Activated naive CD4-positive, alpha-beta T cell treated with anti-CD3 and anti-CD28 coated beads, Interleukin-2, amount 10 ng/mL, durations not matched to agents 7 days and 5 days (primary cell): Measurements from ENCODE around the gene AFG1L.

Source experiments
- CTCF ChIA-PET: fragments of 350-600 bp; sonication (Branson Sonifier 250); formaldehyde crosslinking; loops from one replicate; lab custom pipeline; 2021; ENCODE audit warnings: antibody characterized with exemption; lab: Charles Lee
- DNase-seq: peaks from one replicate; pipeline ENCODE4 v3.0.0-alpha.2; 2020
- H3K27ac Mint-ChIP-seq: one replicate; pipeline ENCODE4 v1.8.0; 2021; ENCODE audit warnings: mild to moderate bottlenecking, moderate library complexity, mixed read lengths
- H3K27me3 Mint-ChIP-seq: one replicate; pipeline ENCODE4 v1.8.0; 2021; ENCODE audit warnings: mild to moderate bottlenecking, mixed read lengths
- H3K36me3 Mint-ChIP-seq: one replicate; pipeline ENCODE4 v1.8.0; 2021; ENCODE audit warnings: mixed read lengths
- H3K4me1 Mint-ChIP-seq: one replicate; pipeline ENCODE4 v1.8.0; 2021; ENCODE audit warnings: mixed read lengths
- H3K4me3 Mint-ChIP-seq: one replicate; pipeline ENCODE4 v1.8.0; 2021; ENCODE audit warnings: mild to moderate bottlenecking, moderate library complexity, mixed read lengths
- H3K9me3 Mint-ChIP-seq: one replicate; pipeline ENCODE4 v1.8.0; 2021; ENCODE audit warnings: mixed read lengths

Gene AFG1L

GRCh38 chr6:108564178-108564577, 269.3 kb downstream of the AFG1L start:
- H3K27ac Mint-ChIP-seq: no peak overlapping the region
- H3K27me3 Mint-ChIP-seq: peaks cover 24% of the 10 kb centered on the region
- DNase-seq: no peak
- peaks cover 60% of the 10 kb centered on the region for H3K4me1 Mint-ChIP-seq
- CTCF ChIA-PET: no interaction called here
- no peak overlapping the region for H3K4me3 Mint-ChIP-seq
- peaks cover 41% of the 10 kb centered on the region for H3K36me3 Mint-ChIP-seq
- H3K9me3 Mint-ChIP-seq: no peaks in the 10 kb centered on the region

GRCh38 chr6:108565091-108565766, 270.4 kb downstream of the AFG1L start:
- CTCF ChIA-PET: interaction anchor here (1.4 to 2.0 kb wide), 2 partner anchors 221 to 271 kb away, joined by 3 to 5 read pairs; no protein-coding TSS in a partner anchor
- H3K36me3 Mint-ChIP-seq: peaks cover 44% of the 10 kb centered on the region
- DNase-seq: no peak
- peak overlapping the region; percentile 76 for H3K27ac Mint-ChIP-seq
- H3K27me3 Mint-ChIP-seq: peaks cover 17% of the 10 kb centered on the region
- H3K4me1 Mint-ChIP-seq: peaks cover 60% of the 10 kb centered on the region
- no peak overlapping the region for H3K4me3 Mint-ChIP-seq
- H3K9me3 Mint-ChIP-seq: no peaks in the 10 kb centered on the region

- peaks cover 60% of the 10 kb centered on the region for H3K4me1 Mint-ChIP-seq
- CTCF ChIA-PET: interaction anchor here (1.4 to 2.0 kb wide), 2 partner anchors 220 to 270 kb away, joined by 3 to 5 read pairs; no protein-coding TSS in a partner anchor
- peaks cover 49% of the 10 kb centered on the region for H3K36me3 Mint-ChIP-seq
- H3K4me3 Mint-ChIP-seq: no peak overlapping the region
- peak overlapping the region; percentile 72 for H3K27ac Mint-ChIP-seq
- no peak for DNase-seq
- peaks cover 14% of the 10 kb centered on the region for H3K27me3 Mint-ChIP-seq
- H3K9me3 Mint-ChIP-seq: no peaks in the 10 kb centered on the region
These were observed 271.0 kb downstream of the AFG1L start for GRCh38 chr6:108565893-108566292.

GRCh38 chr6:108566406-108566805, 271.6 kb downstream of the AFG1L start:
- DNase-seq: no peak
- peaks cover 14% of the 10 kb centered on the region for H3K27me3 Mint-ChIP-seq
- CTCF ChIA-PET: interaction anchor here (1.4 to 2.0 kb wide), 2 partner anchors 220 to 270 kb away, joined by 3 to 5 read pairs; no protein-coding TSS in a partner anchor
- peaks cover 60% of the 10 kb centered on the region for H3K4me1 Mint-ChIP-seq
- H3K4me3 Mint-ChIP-seq: no peak overlapping the region
- H3K27ac Mint-ChIP-seq: peak overlapping the region; percentile 72
- H3K9me3 Mint-ChIP-seq: no peaks in the 10 kb centered on the region
- H3K36me3 Mint-ChIP-seq: peaks cover 54% of the 10 kb centered on the region

- CTCF ChIA-PET: interaction anchor here (0.6 to 0.9 kb wide), 2 partner anchors 90 to 505 kb away, joined by 3 read pairs; no protein-coding TSS in a partner anchor
- no peaks in the 10 kb centered on the region for H3K27me3 Mint-ChIP-seq
- H3K9me3 Mint-ChIP-seq: no peaks in the 10 kb centered on the region
- H3K4me3 Mint-ChIP-seq: no peak overlapping the region
- peaks cover 48% of the 10 kb centered on the region for H3K4me1 Mint-ChIP-seq
- peaks cover 47% of the 10 kb centered on the region for H3K36me3 Mint-ChIP-seq
- no peak for DNase-seq
- no peak overlapping the region for H3K27ac Mint-ChIP-seq
These were observed 273.2 kb downstream of the AFG1L start for GRCh38 chr6:108568101-108568500.

- CTCF ChIA-PET: interaction anchor here (0.6 to 0.9 kb wide), 2 partner anchors 90 to 504 kb away, joined by 3 read pairs; no protein-coding TSS in a partner anchor
- Mint-ChIP-seq H3K27ac (no peak overlapping the region), H3K4me3 (no peak overlapping the region), H3K27me3 (no peaks in the 10 kb centered on the region), H3K36me3 (peaks cover 45% of the 10 kb centered on the region), H3K4me1 (peaks cover 44% of the 10 kb centered on the region), H3K9me3 (no peaks in the 10 kb centered on the region)
- no peak for DNase-seq
These were observed 273.9 kb downstream of the AFG1L start for GRCh38 chr6:108568551-108569305.

GRCh38 chr6:108570517-108570916, 275.7 kb downstream of the AFG1L start:
- Mint-ChIP-seq H3K27me3 (no peaks in the 10 kb centered on the region), H3K4me1 (peaks cover 34% of the 10 kb centered on the region), H3K36me3 (peaks cover 45% of the 10 kb centered on the region), H3K4me3 (no peak overlapping the region), H3K27ac (no peak overlapping the region), H3K9me3 (no peaks in the 10 kb centered on the region)
- no peak for DNase-seq
- CTCF ChIA-PET: interaction anchor here (0.7 to 1.0 kb wide), 2 partner anchors 10 to 211 kb away, joined by 3 read pairs; no protein-coding TSS in a partner anchor

- H3K9me3 Mint-ChIP-seq: no peaks in the 10 kb centered on the region
- DNase-seq: no peak
- peaks cover 20% of the 10 kb centered on the region for H3K4me1 Mint-ChIP-seq
- H3K36me3 Mint-ChIP-seq: peaks cover 33% of the 10 kb centered on the region
- no peak overlapping the region for H3K27ac Mint-ChIP-seq
- no peak overlapping the region for H3K4me3 Mint-ChIP-seq
- H3K27me3 Mint-ChIP-seq: no peaks in the 10 kb centered on the region
- CTCF ChIA-PET: no interaction called here
These were observed 279.7 kb downstream of the AFG1L start for GRCh38 chr6:108574457-108575141.
